GM21737 (cell line): ENCODE measurements around the gene UGT1A8.
"Not testable (repeated sequence)": the region's sequence is repeated elsewhere in the genome, so short reads cannot be mapped to it uniquely, and the experiment has no call there.

Experiments
- ATAC-seq: cut with Tn5 transposase; IDR thresholded peaks from one replicate; pipeline ENCODE4 v1.9.1; 2021; ENCODE audit warnings: mild to moderate bottlenecking, moderate library complexity; ENCODE audit not compliant: unreplicated experiment

The UGT1A8 gene

DNA sequence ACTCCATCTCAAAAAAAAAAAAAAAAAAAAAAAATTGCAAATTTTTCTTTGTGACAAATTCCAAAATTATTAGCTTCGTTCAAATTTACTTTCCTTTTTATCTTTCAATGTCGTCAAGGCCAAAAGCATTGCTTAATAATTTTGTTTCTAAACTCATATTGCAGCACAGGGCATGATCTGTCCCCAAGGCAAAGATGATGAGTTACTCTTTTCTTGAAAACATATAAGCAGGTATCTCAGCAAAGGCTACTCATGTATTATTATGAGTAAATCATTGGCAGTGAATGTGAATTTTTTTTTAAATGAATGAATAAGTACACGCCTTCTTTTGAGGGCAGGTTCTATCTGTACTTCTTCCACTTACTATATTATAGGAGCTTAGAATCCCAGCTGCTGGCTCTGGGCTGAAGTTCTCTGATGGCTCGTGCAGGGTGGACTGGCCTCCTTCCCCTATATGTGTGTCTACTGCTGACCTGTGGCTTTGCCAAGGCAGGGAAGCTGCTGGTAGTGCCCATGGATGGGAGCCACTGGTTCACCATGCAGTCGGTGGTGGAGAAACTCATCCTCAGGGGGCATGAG, 64.2 kb downstream of the UGT1A8 start, which contains the start of gene UGT1A7:
Gene UGT1A7 (plus strand): TSS at position 381 of the 579 bp plus-strand sequence. CDS start 37 bp downstream, at position 418.
- ATAC-seq, result no peak

DNA sequence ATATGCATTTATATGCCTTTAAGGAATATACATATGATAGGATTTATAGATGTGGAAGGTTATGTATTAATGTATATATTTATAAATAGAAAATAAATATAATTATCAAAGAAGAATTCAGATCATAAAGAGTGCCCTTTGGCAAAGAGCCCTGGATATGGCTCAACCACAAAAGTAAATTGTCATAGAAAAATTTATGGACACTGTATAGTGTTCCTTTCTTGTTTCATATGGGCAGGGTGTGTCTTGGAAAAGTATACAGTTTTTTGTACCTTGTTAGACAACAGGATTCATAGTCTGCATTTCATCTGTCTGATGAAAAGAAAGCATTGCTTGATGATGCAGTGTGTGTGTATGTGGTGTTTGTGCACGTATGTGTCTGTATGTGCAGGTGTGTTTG, 67.2 kb downstream of the UGT1A8 start:
- ATAC-seq, result no peak

DNA sequence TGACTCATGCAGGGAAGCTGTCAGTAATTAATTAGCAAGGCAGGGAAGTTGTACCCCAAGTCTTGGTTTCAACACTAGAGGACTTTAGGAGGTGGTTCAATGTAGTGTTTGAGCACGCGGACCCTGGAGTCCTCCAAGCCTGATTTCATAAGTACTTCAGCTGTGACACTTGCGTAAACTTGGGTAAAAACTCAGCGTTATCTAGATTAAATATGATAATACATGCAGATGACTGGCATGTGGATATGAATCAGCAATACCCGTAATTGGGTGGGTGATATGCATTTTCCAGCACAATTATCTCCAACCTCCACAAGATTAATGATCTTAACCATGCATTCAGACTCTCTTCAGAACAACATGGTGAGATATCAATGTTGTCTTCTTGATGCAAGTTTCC, 69.5 kb downstream of the UGT1A8 start:
- no peak for ATAC-seq

DNA sequence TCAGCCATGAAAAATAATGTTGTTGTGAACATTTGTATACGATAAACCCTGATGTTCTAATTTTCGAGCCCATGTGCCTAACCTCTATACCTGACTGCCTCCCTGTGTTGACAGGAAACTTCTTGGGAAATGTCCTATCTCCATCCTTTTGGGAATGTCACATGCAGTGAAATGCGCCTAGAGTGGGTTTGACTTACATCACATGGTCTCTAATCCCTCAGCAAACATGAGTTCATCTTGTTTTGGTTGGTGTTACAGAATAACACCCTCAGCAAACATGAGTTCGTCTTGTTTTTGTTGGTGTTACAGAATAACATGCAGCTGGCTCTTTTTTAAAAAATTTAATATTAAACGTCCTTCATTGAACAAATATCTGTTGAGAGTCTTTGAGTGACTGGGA, 70.9 kb downstream of the UGT1A8 start:
- no peak for ATAC-seq

DNA sequence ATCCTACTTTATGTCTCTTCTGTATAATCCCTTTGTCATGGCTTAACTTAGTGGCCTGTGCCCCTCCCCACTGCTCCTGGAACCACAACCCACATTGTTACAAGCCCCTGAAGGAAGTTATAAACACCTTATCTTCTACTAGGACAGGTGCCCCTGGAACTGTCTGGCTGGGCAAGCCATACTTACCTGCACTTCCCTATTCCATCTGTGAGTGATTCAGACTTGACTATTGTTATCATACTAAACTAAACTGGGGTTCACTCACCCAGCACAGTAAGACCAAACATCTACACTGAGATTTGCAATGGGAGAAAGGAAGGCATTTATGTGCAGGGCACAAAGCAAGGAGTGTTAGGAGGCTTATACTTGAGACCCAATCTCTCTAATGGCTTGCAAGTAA, 71.6 kb downstream of the UGT1A8 start:
- no peak for ATAC-seq

DNA sequence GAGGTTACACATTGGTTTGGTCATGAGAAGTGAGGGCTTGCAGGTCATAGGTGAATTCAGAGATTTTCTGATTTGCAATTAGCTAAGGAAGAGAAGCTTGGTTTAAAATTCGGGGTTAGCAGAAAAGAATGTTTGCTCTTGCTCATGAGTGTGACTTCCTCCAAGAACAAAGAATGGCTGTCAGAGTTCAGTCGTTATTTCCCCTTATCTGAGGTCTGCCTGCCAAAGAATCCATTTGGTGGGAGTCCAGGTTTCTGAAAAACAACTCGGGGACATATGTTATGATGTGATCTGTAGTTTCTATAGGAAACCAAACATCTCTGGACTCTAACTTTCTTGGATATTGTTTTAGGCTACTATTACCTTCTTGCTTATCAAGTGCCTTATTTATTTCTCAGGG, 72.1 kb downstream of the UGT1A8 start:
- no peak for ATAC-seq

DNA sequence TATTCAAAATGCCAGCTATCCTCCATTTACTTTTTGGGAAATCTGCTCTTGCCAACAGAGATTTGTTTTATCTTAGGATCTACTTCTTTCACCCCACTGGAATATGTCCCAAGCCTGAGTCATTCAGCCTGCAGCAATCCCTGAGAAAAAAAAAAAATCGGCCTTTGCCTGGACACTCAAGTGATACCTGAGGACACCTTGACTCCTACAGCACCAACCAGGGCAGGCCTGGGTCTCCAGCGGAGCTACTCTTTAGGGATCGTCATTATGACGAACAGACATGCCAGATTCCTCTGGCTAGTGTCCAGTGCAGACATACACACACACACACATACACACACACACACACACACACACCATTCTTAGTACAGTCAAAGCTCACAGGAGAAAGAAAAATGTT, 73.0 kb downstream of the UGT1A8 start:
- ATAC-seq, result no peak

DNA sequence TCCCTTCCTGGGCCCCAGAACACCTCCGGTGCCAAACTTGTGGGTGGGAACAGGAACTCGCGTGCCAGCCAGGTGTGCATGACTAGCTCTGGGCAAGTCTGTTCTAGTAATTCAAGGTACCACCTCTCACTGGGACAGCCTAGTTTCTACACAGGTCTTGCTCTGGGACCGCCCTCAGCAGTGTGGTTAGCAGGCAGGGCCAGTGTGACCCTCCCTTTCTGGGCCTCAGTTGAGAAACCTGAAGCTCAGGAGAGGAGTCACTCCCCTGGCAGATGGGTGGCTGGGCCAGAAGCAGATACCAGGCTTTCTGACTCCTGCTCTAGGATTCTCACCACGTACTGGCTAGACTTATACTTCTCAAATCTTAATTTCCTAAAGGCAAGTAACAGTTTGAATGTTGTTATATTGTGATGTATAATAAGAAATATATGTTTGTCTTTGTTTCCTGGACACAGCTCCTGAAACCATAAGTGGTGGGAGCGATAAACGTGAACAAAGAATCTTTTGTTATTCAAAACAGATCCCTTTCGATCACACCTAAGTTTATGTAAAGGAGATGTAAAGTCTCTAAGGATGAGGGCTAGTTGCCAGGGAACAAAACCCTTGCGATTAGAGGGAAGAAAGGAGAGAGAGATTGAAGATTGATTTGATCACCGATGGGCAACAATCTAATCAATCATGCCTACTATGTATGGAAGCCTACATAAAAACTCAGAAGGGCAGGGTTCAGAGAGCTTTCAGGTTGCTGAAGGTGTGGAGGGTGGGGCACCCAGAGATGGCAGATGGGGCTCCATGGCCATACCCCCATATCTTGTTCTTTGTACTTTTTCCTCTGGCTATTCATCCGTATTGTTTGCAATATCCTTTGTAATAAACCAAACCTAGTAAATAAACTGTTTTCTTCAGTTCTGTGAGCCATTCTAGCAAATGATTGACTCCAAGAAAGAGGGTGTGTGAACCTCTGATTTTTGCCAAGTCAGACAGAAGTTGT, 74.3 kb downstream of the UGT1A8 start:
- ATAC-seq, result no peak

DNA sequence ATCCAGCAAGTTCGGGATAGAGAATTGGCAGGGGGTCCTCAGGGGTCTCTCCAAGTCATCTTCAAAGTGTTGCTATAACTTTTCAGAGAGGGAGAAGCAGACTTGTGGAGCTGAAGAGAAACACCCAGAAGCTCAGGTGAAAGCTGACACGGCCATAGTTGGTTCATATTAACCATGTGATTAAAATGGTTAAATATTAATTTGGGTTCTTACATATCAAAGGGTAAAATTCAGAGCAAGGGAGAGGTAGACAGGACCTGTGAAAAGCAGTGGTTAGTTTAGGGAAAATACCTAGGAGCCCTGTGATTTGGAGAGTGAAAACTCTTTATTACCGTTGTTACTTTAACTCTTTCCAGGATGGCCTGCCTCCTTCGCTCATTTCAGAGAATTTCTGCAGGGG, 75.2 kb downstream of the UGT1A8 start, which contains the start of gene UGT1A6:
Gene UGT1A6 (plus strand): TSS at position 243 of the 400 bp plus-strand sequence. CDS start 115 bp downstream, at position 358.
- no peak for ATAC-seq

DNA sequence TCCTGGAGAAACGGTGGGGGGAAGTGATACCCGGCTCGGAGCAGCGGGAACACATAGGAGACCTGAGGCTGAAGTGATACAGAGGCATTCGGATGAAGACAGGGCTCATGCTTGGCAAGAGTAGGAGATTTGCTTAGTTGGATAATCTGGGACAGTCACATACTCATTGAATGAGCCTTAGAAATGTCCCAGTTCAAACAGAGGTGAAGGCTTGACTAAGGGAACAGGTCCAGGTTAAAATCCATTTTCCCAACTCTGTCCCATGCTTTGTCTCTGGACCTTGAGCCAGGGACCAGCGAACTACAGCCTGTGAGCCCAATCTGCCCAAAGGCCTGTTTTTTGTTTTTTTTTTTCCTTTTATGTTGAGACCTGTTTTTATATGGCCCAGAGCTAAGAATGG, 76.5 kb downstream of the UGT1A8 start:
- no peak for ATAC-seq

DNA sequence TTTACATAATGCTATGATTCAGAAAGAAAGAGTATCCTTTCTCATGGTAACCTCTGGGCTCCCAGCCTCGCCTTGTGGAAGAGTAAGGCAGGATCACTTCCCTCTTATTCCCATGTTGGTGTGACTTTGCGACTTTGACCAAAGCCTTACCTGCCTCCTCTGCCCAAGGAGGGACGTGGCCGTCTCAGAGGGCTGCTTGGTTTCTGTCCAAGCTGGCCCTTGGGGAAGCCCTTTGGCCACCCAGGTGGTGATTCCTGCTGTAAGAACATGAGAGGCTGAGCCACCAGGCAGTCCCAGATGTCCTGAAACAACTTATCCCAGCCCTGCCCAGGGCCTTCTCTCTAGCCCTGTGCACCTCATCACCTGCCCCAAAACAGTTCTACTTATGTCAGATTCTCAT, 81.3 kb downstream of the UGT1A8 start:
- no peak for ATAC-seq

DNA sequence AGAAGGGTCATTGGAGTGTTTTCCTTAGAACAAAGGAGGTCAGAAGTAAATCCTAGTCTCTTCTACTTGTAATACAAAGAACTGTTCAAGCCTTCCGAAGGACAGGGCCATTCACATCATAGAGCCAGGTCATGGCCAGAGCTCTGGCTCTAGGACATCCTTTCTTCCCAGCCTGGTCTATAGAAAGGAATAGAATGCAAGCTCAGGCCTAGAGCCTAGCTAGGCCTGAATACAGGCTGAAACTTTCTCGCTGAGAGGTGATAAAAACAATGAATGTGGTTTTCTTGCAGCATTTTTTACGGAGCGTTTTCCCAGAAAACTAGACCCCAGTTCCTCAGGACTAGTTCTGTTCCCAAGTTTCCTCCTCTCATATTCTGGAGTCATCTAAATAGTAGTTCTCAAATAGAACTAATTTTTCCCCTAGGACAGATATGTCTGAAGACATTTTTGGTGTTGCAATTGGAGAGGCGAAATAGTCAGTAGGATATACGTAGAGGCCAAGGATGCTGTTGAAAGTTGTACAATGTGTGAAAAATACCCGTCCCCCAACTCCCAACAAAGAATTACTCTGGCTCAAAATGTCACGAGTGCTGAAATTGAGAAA, 82.1 kb downstream of the UGT1A8 start:
- ATAC-seq, result no peak

DNA sequence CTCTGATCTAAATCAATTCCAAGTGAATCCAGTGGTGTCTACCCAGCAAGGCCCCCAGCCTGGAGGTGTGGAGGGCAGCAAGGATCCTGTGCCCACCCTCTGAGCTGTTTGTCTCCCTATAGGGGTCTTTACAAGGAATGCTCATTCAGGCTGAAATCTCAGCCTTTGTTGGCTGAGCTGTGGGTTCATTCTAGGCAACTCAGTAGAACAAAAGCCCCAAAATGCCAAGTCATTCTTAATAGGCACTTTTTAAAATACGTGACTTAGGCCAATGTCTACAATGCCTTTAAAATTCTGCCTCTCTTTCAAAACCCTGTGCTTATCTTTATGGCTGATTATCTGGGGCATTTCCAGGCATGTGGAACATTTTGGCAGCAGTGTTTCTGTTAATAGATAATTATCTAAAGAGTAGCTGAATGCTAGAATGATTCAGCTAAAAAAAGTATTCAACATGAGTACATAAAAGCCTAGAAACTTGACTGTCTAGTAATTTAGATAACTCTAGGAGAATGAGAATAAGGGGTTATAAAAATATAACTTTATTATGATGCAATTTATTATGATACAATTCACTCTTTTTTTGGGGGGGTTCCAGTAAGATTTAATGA, 82.7 kb downstream of the UGT1A8 start:
- no peak for ATAC-seq

DNA sequence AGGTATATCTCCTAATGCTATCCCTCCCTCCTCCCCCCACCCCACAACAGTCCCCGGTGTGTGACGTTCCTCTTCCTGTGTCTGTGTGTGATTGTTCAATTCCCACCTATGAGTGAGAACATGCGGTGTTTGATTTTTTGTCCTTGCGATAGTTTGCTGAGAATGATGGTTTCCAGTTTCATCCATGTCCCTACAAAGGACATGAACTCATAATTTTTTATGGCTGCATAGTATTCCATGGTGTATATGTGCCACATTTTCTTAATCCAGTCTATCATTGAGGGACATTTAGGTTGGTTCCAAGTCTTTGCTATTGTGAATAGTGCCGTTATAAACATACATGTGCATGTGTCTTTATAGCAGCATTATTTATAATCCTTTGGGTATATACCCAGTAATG, 83.4 kb downstream of the UGT1A8 start:
- ATAC-seq, result not testable (repeated sequence)

DNA sequence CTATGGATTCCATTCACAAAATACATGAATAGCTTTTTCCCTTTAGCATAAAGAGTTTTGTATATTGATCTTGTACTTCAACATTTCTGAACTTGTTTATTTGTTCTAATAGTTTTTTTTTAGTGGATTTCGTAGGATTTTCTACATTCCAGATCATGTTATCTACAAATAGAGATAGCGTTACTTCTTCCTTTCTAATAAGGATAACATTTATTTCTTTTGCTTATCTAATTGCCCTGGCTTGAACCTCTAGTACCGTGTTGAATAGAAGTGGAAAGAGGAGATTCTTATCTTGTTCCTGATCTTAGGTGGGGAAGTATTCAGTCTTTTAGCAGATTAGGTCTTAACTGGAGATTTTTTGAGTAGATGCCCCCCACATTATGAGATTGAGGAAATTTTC, 84.8 kb downstream of the UGT1A8 start:
- no peak for ATAC-seq

DNA sequence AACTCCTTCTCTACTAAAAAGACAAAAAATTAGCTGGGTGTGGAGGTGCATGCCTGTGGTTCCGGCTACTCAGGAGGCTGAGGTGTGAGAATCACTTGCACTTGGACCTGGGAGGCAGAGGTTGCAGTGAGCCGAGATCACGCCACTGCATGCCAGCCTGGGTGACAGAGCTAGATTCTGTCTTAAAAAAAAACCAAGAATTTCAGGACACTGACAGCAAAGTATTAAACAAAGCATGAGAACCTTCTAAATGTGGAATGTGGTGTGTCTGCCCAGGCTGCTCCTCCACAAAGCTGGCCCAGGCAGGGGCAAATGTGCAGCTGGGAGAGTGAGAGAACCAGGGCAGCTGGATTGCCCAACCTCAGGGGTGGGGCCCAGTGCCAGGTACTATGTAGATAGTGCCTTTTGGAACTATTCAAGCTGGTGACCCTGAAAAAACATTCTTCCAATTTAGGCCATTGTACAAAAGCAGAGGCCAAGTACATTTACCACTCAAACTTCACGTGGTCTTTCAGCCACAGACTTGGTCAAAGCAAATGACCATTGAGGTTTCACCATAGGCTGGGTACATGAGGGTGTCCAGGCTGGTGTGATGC, 88.6 kb downstream of the UGT1A8 start:
- no peak for ATAC-seq

DNA sequence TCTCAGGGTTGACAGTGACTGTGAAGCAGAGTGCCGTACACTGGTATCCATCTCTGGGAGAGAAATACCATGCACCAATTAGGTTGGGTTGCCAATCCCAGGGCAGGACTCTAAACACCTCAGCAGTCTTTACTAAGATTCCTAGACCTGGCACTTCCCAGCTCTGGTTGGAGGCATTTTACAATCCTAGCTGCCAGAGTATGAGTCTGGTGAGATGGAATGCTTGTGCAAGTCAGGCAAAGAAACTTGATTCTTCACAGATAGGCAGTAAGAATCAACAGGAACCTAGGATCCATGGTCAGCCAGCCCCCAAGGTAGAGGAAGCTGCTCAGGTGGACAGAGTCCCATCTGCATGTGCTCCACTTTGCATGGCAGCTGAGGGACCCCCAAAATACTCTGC, 89.3 kb downstream of the UGT1A8 start:
- no peak for ATAC-seq

DNA sequence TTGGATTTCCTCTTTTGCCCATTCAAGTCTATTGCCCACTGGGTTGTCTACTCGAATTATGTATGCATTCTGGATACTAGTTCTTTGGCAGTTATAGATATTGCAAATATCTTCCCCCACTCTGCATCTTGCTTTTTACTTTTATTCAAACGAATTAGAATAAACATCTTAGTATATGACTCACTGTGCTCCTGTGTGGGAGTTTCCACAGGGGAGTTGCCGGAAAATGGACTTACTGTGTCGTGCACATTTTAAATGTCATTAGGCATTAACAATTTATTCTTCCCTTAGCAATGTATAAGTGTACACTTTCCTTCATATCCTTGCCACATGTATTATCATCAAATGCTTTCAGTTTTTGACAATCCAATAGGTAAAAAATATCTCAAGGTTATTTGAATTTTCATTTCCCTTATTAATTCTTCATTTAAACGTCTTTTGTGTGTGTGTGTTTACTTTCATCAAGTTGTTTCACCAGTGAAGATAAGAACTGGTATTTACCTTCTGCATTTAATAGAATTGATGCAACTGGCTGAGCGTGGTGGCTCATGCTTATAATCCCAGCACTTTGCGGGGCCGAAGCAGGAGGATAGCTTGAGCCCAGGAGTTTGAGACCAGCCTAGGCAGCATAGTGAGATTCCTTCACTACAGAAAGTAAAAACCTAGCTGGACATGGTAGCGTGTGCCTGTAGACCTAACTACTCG, 90.7 kb downstream of the UGT1A8 start:
- no peak for ATAC-seq

DNA sequence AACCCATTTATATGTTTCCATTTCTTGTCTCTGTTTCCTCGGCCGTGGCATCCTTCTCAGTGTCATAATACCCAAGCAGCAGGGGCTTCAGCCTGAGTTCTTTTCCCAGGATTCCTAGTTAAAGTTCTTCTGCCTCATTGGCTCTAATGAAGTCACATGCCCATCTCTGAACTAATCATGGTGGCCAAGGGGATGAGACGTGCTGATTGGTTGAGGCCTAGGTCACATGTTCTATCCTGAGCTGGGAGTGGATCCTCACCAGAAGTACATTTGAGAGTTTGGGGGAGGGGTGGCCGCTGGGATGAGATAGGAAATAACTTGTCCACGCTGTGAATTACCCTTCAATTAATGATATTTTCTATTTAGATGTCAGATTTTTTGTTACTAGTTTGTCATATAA, 91.5 kb downstream of the UGT1A8 start:
- ATAC-seq, result no peak

DNA sequence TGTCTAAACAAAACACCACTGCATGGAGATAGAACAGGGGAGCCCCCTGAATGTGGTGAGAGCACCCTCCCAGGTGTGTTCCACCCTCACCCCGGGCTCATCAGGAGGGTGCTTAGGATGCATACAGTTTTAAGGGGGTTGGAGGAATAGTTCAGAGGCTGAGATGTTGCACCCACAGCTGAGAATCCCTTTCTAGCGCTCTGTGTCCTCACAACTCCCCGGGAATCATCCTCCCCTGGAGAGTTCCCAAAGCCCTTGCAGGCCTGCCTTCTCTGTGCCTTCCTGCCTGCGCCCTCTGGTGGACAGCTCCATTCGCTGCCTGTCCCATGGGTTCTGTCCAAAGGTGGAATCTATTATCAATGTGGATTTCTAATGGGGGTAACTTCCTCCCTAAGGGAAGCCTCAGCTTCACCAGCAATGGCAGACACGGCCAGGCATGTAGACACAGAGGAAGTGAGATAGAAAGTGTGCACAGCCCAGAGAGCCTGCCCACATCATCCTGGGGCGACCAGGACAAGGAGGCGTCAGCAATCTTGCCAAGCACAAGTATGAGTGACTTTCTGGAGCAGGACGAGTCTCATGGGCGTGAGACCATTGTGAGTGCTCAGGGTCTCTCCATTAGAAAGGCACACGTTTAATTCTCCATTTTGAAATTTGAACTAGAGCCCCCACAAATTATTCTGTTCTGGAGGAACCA, 94.0 kb downstream of the UGT1A8 start:
- no peak for ATAC-seq
